ENCODE measurements around the gene ANKRD30BL. TPM values are rescaled to one million over a fixed set of nuclear protein-coding genes. Genes with fewer than 3 reads are reported as not detected.
"Not testable (repeated sequence)": the region's sequence is repeated elsewhere in the genome, so short reads cannot be mapped to it uniquely, and the experiment has no call there.

ANKRD30BL gene, protein sequence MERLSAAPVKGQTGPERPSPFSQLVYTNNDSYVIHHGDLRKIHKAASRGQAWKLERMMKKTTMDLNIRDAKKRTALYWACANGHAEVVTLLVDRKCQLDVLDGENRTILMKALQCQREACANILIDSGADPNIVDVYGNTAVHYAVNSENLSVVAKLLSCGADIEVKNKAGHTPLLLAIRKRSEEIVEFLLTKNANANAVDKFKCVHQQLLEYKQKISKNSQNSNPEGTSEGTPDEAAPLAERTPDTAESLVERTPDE
- total RNA-seq = not detected in 3 replicates

DNA sequence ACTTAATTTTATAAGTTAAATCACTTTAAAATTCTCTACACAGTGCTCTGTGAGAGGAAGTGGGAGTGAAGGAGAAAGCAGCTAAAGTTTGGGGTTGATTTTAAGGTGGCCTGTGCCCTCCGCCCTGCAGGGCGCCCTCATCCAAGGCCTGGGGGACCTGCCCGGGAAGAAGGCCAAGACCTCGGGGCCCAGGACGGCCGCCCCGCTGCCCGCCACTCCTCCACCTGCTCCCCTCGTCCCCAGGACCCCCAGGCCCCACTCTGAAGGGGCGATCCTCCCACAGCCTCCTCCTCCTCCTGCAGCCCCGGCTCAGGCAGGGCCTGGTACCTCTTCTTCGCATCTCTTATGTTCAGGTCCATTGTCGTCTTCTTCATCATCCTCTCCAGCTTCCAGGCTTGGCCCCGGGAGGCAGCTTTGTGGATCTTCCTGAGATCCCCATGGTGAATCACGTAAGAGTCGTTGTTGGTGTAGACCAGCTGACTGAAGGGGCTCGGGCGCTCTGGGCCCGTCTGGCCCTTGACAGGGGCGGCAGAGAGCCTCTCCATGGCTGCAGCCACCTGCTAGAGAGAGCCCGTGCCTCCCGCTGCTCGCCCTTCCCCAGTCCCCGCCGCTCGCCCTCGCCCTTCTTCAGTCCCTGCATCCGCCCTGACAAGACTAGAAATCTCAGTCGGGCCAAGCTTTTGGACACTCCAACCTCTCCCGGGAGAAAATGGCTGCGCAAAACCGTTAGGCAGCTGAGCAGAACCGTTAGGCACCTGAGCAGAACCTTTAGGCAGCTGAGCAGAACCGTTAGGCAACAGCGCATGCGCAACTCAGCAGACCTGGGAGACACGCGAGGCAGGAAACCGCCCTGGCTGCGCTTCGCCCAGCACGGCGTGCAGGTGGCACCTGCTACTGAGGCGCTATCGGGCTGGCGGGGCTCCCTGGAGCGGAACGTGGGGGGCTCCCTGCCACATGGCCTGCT, at the start of gene ANKRD30BL:
Gene ANKRD30BL (minus strand): TSS at position 792 of the 964 bp plus-strand sequence. CDS start 247 bp downstream, at position 545.
- H3K27ac Mint-ChIP-seq; DNase-seq (ENCODE audit: low spot score in 2 of 2, unreplicated experiment in 2 of 2); H3K27me3 Mint-ChIP-seq (ENCODE audit: low read depth); H3K36me3 Mint-ChIP-seq; H3K9me3 Mint-ChIP-seq; H3K4me3 Mint-ChIP-seq; H3K4me1 Mint-ChIP-seq: not testable (repeated sequence)

DNA sequence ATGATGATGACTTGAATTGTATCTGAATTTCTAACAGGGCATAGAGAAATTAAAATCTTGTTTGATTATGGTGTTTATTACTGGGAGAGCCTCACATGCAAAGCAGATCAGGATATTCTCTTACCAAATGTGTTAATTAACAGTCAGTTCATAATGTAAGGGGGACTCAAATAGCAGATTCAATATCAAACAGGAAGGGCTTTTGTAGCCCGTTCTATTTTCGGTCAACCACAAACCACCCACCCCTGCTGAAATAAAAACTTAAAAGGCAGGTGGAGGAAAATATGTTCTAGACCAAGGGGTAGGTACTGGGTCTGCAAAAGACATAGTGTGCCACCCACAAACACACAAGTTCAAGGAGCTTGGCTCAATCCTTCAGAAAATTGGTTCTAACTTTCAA, 41.1 kb upstream of the ANKRD30BL start:
- not testable (repeated sequence) for H3K27ac Mint-ChIP-seq; H3K36me3 Mint-ChIP-seq; H3K4me3 Mint-ChIP-seq; H3K27me3 Mint-ChIP-seq (ENCODE audit: low read depth); DNase-seq (ENCODE audit: low spot score in 2 of 2, unreplicated experiment in 2 of 2); H3K9me3 Mint-ChIP-seq; H3K4me1 Mint-ChIP-seq

DNA sequence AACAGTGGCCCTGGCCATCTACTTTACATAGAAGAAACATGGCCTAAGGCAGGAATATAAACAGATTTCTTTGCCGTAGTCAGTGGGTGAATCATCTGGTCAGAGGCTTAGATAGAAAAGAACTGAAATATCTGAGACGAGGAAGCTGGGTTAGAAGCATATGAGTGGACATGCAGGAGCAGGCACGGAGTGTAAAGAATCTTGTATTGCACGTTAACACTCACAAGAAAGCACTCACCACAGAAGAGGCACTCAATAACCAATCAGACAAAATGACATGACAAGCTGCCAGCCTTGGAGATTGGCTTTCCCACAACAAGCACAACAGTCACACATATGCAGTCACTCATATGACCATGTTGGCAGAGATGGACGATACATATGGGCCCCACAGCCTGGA, 31.1 kb upstream of the ANKRD30BL start:
- H3K36me3 Mint-ChIP-seq; DNase-seq (ENCODE audit: low spot score in 2 of 2, unreplicated experiment in 2 of 2); H3K4me3 Mint-ChIP-seq; H3K27me3 Mint-ChIP-seq (ENCODE audit: low read depth); H3K4me1 Mint-ChIP-seq; H3K27ac Mint-ChIP-seq; H3K9me3 Mint-ChIP-seq: not testable (repeated sequence)

- H3K9me3 Mint-ChIP-seq; DNase-seq (ENCODE audit: low spot score in 2 of 2, unreplicated experiment in 2 of 2); H3K4me3 Mint-ChIP-seq; H3K4me1 Mint-ChIP-seq; H3K27me3 Mint-ChIP-seq (ENCODE audit: low read depth); H3K36me3 Mint-ChIP-seq; H3K27ac Mint-ChIP-seq: not testable (repeated sequence)
These were observed 5.3 kb upstream of the ANKRD30BL start for GRCh38 chr2:132167100-132167499.

DNA sequence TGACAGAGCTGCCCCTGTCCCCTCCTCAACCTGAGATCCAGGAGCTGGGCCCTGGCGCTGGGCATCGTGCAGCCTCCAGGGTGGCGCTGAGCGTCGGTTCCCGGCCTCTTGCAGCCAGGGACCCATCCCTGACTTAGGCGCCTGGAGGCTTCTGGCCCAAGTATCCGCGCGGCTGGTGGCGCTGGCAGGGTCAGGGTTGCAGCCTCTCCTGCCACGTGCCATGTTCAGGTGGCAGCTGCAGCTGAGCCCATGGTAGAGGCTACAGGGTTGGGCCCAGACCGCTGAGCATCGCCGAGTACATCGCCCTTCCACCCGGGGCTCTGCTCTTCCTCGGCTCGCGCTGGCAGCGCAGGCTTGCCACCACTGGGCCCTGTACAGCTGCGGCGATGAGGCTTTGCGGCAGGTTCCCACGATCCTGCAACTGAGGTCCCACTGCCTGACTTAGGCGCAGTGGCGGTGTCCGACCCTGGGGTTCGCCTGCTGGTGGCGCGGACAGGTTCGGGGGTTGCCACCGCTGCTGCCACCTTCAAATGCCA, 441 bp upstream of the ANKRD30BL start:
- not testable (repeated sequence) for DNase-seq (ENCODE audit: low spot score in 2 of 2, unreplicated experiment in 2 of 2); H3K9me3 Mint-ChIP-seq; H3K4me3 Mint-ChIP-seq; H3K27me3 Mint-ChIP-seq (ENCODE audit: low read depth); H3K36me3 Mint-ChIP-seq; H3K27ac Mint-ChIP-seq; H3K4me1 Mint-ChIP-seq

- not testable (repeated sequence) for H3K4me1 Mint-ChIP-seq, H3K9me3 Mint-ChIP-seq, H3K27ac Mint-ChIP-seq, H3K4me3 Mint-ChIP-seq, H3K36me3 Mint-ChIP-seq
- peak in 1 of 2 experiments; percentile 77 for DNase-seq (ENCODE audit: low spot score in 2 of 2, unreplicated experiment in 2 of 2)
- H3K27me3 Mint-ChIP-seq (ENCODE audit: low read depth) = peaks cover 17% of the 10 kb centered on the region
- peak; percentile 58 for TF ChIP-seq CTCF (IDR thresholded peaks at IDR 0.05; ENCODE audit: unreplicated experiment)
These were observed 15.0 kb downstream of the ANKRD30BL start for GRCh38 chr2:132146774-132147173.

Data from mesothelial cell of epicardium (in vitro differentiated cells).